Chondrocyte (in vitro differentiated cells): Measurements from ENCODE around the gene SELENOK. TPM values are rescaled to one million over a fixed set of nuclear protein-coding genes. Genes with fewer than 3 reads are reported as not detected.
A peak's percentile ranks its signal among the peaks of the same experiment; 100 is the strongest.

ENCODE experiments used
- DNase-seq: peaks from one replicate; pipeline ENCODE4 v3.0.0; 2021; ENCODE audit warnings: mixed read lengths, low spot score
- H3K27ac Mint-ChIP-seq: one replicate; pipeline ENCODE4 v1.8.0; 2021; ENCODE audit warnings: mild to moderate bottlenecking, moderate library complexity, mixed read lengths; ENCODE audit not compliant: unreplicated experiment
- H3K27me3 Mint-ChIP-seq: 2 replicates; pipeline ENCODE4 v1.8.0; 2021; ENCODE audit warnings: low read depth, mixed read lengths
- H3K36me3 Mint-ChIP-seq: 2 replicates; pipeline ENCODE4 v1.8.0; 2021; ENCODE audit warnings: low read depth, mixed read lengths
- H3K4me1 Mint-ChIP-seq: 2 replicates; pipeline ENCODE4 v1.8.0; 2021; ENCODE audit warnings: low read depth, mild to moderate bottlenecking, mixed read lengths
- H3K4me3 Mint-ChIP-seq: one replicate; pipeline ENCODE4 v1.8.0; 2021; ENCODE audit warnings: mild to moderate bottlenecking, moderate library complexity, mixed read lengths; ENCODE audit not compliant: unreplicated experiment
- H3K9me3 Mint-ChIP-seq: 2 replicates; pipeline ENCODE4 v1.8.0; 2021; ENCODE audit warnings: low read depth, mixed read lengths
- CTCF ChIP-seq: fragments of 200-600 bp; sonication (generic); IDR thresholded peaks from 2 replicates; pipeline ENCODE4 v1.5.0; 2021; ENCODE audit warnings: antibody characterized with exemption, mild to moderate bottlenecking, moderate library complexity
- total RNA-seq: library from RNA; stranded (reverse); gene quantifications from 3 replicates; pipeline ENCODE4 v1.2.1, GENCODE V29; 2021

Gene SELENOK
- total RNA-seq, 1 donor from 2014 or later: 28.2 TPM

- no peak for TF ChIP-seq CTCF
- Mint-ChIP-seq H3K4me1 (peaks cover 32% of the 10 kb centered on the region), H3K4me3 (no peak overlapping the region), H3K27ac (no peak overlapping the region), H3K27me3 (no peaks in the 10 kb centered on the region), H3K36me3 (peaks cover 10% of the 10 kb centered on the region), H3K9me3 (no peaks in the 10 kb centered on the region)
- DNase-seq: no peak
These were observed 7.0 kb downstream of the SELENOK start for GRCh38 chr3:53884623-53885022.

- H3K36me3 Mint-ChIP-seq: peaks cover 14% of the 10 kb centered on the region
- peaks cover 23% of the 10 kb centered on the region for H3K4me1 Mint-ChIP-seq
- no peak overlapping the region for H3K27ac Mint-ChIP-seq
- TF ChIP-seq CTCF: no peak
- DNase-seq: no peak
- H3K4me3 Mint-ChIP-seq: no peak overlapping the region
- H3K27me3 Mint-ChIP-seq: no peaks in the 10 kb centered on the region
- H3K9me3 Mint-ChIP-seq: no peaks in the 10 kb centered on the region
These were observed 8.7 kb downstream of the SELENOK start for GRCh38 chr3:53883008-53883407.

- Mint-ChIP-seq H3K9me3 (no peaks in the 10 kb centered on the region), H3K4me3 (peak within 1 kb of the TSS; percentile 97), H3K4me1 (peaks cover 23% of the 10 kb centered on the region), H3K27ac (peak within 1 kb of the TSS; percentile 93), H3K27me3 (no peaks in the 10 kb centered on the region), H3K36me3 (peaks cover 16% of the 10 kb centered on the region)
- TF ChIP-seq CTCF: peak; percentile 62
- DNase-seq: peak; percentile 94
These were observed 9.7 kb downstream of the SELENOK start, which contains the start of gene ACTR8 for GRCh38 chr3:53881691-53882593. TSS of gene ACTR8 (minus strand) at chr3:53882152. CDS start at chr3:53882101, 51 bp downstream.

GRCh38 chr3:53880396-53881345 is 11.0 kb downstream of the SELENOK start:
- Mint-ChIP-seq H3K27ac (peak overlapping the region; percentile 93), H3K36me3 (peaks cover 22% of the 10 kb centered on the region), H3K4me1 (peaks cover 23% of the 10 kb centered on the region), H3K27me3 (no peaks in the 10 kb centered on the region), H3K9me3 (no peaks in the 10 kb centered on the region), H3K4me3 (peak overlapping the region; percentile 97)
- TF ChIP-seq CTCF: no peak
- DNase-seq: no peak
